Progenitor cell of endocrine pancreas (in vitro differentiated cells): ENCODE results near the gene ATXN7L3B. TPM values are rescaled to one million over a fixed set of nuclear protein-coding genes. Genes with fewer than 3 reads are reported as not detected.

Experiments
- DNase-seq: peaks from one replicate; pipeline ENCODE4 v3.0.0; 2021; ENCODE audit warnings: low spot score; ENCODE audit not compliant: unreplicated experiment
- H3K27ac Mint-ChIP-seq: 2 replicates; pipeline ENCODE4 v1.8.0; 2021; ENCODE audit warnings: mild to moderate bottlenecking, moderate library complexity, mixed read lengths
- H3K27me3 Mint-ChIP-seq: 2 replicates; pipeline ENCODE4 v1.8.0; 2021; ENCODE audit warnings: mixed read lengths
- H3K36me3 Mint-ChIP-seq: 2 replicates; pipeline ENCODE4 v1.8.0; 2022; ENCODE audit warnings: mixed read lengths; ENCODE audit not compliant: insufficient read depth
- H3K4me1 Mint-ChIP-seq: 2 replicates; pipeline ENCODE4 v1.8.0; 2021; ENCODE audit warnings: low read depth, mixed read lengths
- H3K4me3 Mint-ChIP-seq: 2 replicates; pipeline ENCODE4 v1.8.0; 2021; ENCODE audit warnings: low read depth, mild to moderate bottlenecking, moderate library complexity, mixed read lengths
- H3K9me3 Mint-ChIP-seq: 2 replicates; pipeline ENCODE4 v1.8.0; 2021; ENCODE audit warnings: low read depth, mixed read lengths
- CTCF ChIP-seq: fragments of 200-600 bp; sonication (generic); IDR thresholded peaks from one replicate; pipeline ENCODE4 v1.5.0; 2021; ENCODE audit warnings: antibody characterized with exemption, mild to moderate bottlenecking; ENCODE audit not compliant: unreplicated experiment
- total RNA-seq: library from RNA; stranded (reverse); gene quantifications from 2 replicates; pipeline ENCODE4 v1.2.1, GENCODE V29; 2021

Gene ATXN7L3B
- total RNA-seq, 1 donor from 2014 or later: 75.3 TPM

GRCh38 chr12:74526535-74526934 is 11.1 kb upstream of the ATXN7L3B start:
- Mint-ChIP-seq H3K27me3 (no peaks in the 10 kb centered on the region), H3K36me3 (no peaks in the 10 kb centered on the region), H3K9me3 (no peaks in the 10 kb centered on the region), H3K4me1 (no peaks in the 10 kb centered on the region), H3K27ac (no peak overlapping the region), H3K4me3 (no peak overlapping the region)
- DNase-seq: no peak
- no peak for TF ChIP-seq CTCF

GRCh38 chr12:74527491-74527890 is 10.1 kb upstream of the ATXN7L3B start:
- H3K4me1 Mint-ChIP-seq: no peaks in the 10 kb centered on the region
- DNase-seq: no peak
- no peaks in the 10 kb centered on the region for H3K9me3 Mint-ChIP-seq
- no peak overlapping the region for H3K27ac Mint-ChIP-seq
- H3K36me3 Mint-ChIP-seq: no peaks in the 10 kb centered on the region
- H3K27me3 Mint-ChIP-seq: no peaks in the 10 kb centered on the region
- TF ChIP-seq CTCF: no peak
- H3K4me3 Mint-ChIP-seq: no peak overlapping the region

- no peaks in the 10 kb centered on the region for H3K9me3 Mint-ChIP-seq
- H3K27me3 Mint-ChIP-seq: no peaks in the 10 kb centered on the region
- no peak overlapping the region for H3K4me3 Mint-ChIP-seq
- no peak overlapping the region for H3K27ac Mint-ChIP-seq
- H3K4me1 Mint-ChIP-seq: no peaks in the 10 kb centered on the region
- H3K36me3 Mint-ChIP-seq: no peaks in the 10 kb centered on the region
- no peak for TF ChIP-seq CTCF
- no peak for DNase-seq
Observed at GRCh38 chr12:74530676-74531075, 7.0 kb upstream of the ATXN7L3B start.

- no peaks in the 10 kb centered on the region for H3K27me3 Mint-ChIP-seq
- peaks cover 18% of the 10 kb centered on the region for H3K36me3 Mint-ChIP-seq
- H3K27ac Mint-ChIP-seq: no peak overlapping the region
- DNase-seq: no peak
- H3K4me1 Mint-ChIP-seq: peaks cover 26% of the 10 kb centered on the region
- no peak for TF ChIP-seq CTCF
- H3K9me3 Mint-ChIP-seq: no peaks in the 10 kb centered on the region
- H3K4me3 Mint-ChIP-seq: no peak overlapping the region
Observed at GRCh38 chr12:74535536-74535935, 2.1 kb upstream of the ATXN7L3B start.

- H3K36me3 Mint-ChIP-seq: peaks cover 26% of the 10 kb centered on the region
- no peaks in the 10 kb centered on the region for H3K9me3 Mint-ChIP-seq
- peak overlapping the region; percentile 100 for H3K27ac Mint-ChIP-seq
- H3K4me3 Mint-ChIP-seq: peak overlapping the region; percentile 97
- peaks cover 41% of the 10 kb centered on the region for H3K4me1 Mint-ChIP-seq
- H3K27me3 Mint-ChIP-seq: no peaks in the 10 kb centered on the region
- peak; percentile 70 for TF ChIP-seq CTCF
- no peak for DNase-seq
Observed at GRCh38 chr12:74537126-74537706, 419 bp upstream of the ATXN7L3B start.
